NCI-H446 (cell line): ENCODE results near the gene ASPG.

ENCODE experiments used
- DNase-seq, 2 experiments: peaks; one replicate each; lab custom pipeline; 2025; lab: John Stamatoyannopoulos, UW

ASPG gene

DNA sequence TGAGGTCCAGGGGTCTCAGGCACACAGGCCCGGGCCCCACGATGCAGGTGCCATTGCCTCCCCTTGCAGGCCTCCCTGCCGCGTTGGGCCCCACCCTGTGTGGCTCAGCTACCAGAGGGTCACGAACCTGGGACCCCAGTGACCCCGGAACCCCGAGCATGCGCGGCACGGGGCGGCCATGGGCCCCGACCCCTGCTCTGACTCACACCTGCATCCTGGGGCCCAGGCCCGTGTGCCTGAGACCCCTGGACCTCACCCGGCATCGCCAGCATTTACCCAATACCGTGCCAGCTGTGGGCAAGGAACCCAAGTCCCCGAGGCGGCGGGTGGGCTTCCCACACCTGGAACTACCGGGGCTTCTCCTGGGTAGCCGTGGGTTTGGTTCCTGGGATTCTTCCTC, 78.0 kb downstream of the ASPG start:
- no peak for DNase-seq

DNA sequence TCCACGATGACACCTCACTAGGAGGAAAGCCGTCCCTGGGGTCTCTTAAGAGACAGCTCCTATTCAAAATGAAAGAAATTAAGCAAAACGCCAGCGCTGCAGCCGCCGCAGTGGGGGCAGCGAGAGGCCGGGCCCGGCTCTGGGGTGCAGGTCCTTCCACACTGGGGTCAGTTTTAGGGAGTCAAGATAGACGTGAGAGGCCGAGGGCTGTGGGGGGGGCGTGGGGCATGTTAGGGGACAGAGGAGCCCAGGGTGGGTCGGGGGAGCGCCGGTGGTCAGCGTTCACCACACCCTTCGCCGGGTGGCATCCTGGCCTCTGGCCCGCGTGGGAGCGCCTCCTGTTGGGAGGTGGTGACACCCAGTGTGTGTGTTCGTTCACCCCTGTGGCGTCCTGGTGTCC, 78.5 kb downstream of the ASPG start:
- DNase-seq = no peak

- DNase-seq = no peak
Measured at GRCh38 chr14:104164512-104164911, 79.0 kb downstream of the ASPG start.
